Measurements from ENCODE around the gene SEC61B. TPM values are rescaled to one million over a fixed set of nuclear protein-coding genes. Genes with fewer than 3 reads are reported as not detected.
"Not testable (repeated sequence)": the region's sequence is repeated elsewhere in the genome, so short reads cannot be mapped to it uniquely, and the experiment has no call there.

The SEC61B gene
- polyA plus RNA-seq, 3 donors = 139 to 160 (median 151) TPM

DNA sequence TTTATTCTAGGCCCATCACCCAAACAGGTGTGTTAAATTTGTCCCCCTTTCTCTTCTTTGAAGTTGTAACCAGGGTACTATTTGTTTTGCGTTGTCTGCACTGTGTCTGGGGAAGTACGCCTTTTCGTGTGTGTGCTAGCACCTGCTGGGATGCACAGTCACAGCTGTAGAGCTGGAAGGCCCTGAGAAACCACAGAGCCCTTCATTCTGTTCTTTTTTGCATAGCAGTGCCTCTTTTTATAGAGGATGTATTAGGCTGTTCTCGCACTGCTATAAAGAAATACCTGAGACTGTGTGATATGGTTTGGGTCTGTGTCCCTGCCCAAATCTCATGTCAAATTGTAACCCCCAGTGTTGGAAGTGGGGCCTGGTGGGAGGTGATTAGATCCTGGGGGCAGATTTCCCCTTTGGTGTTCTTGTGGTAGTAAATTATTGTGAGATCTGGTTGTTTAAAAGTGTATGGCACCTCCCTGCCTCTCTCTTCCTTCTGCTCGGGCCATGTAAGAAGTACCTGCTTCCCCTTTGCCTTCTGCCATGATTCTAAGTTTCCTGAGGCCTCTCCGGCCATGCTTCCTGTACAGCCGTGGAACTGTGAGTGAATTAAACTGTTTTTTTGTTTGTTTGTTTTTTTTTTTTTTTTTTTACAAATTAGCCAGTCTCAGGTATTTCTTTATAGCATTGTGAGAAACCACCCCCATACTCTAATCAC is 14.0 kb downstream of the SEC61B start:
- DNase-seq (ENCODE audit: low read depth in 3 of 3, low spot score in 2 of 3) = no peak

DNA sequence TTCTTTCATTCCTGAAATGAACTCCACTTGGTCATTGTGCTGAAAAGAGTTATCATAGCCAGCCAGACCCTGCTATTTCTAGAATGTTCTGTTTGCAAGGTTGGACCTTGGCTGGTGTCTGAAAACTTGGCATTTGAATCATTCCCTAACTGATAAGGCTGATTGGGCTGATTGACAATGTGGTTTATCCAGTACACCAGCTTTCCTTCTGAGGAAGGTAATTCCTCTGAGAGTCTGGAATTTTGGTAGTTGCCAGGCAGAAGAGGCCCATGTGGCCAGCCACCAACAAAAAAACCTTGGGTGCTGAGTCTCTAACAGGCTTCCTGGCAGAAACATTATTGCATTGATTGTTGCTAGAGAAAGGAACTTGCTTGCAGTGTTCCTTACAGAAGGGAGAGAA is 15.3 kb downstream of the SEC61B start:
- no peak for DNase-seq (ENCODE audit: low read depth in 3 of 3, low spot score in 2 of 3)

DNA sequence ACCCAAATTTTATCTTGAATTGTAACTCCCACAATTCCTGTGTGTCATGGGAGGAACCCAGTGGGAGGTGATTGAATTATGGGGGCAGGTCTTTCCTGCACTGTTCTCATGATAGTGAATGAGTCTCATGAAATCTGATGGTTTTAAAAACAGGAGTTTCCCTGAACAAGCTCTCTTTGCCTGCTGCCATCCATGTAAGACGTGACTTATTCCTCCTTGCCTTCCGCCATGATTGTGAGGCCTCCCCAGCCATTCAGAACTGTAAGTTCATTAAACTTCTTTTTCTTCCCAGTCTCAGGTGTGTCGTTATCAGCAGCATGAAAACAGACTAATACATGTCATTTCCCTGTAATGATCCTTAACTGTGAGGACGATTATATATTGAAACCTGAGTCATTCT is 15.8 kb downstream of the SEC61B start:
- not testable (repeated sequence) for DNase-seq (ENCODE audit: low read depth in 3 of 3, low spot score in 2 of 3)

DNA sequence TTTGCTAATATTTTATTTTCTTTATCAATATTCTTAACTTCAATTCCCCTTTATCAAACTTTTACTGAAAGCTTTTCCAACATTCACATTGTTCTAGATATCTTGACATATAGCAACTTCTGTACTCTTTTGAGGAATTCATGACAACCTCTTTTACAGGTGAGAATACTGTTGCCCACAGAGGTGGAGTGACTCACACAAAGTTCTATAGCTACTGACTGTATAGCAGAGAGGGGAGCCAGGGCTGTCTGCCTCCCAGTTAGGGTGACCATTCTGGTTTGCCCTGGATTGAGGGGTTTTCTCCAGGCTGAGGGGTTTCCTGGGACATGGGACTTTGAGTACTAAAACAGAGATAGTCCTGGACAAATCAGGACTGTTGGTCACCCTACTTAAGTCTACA is 16.2 kb downstream of the SEC61B start:
- no peak for DNase-seq (ENCODE audit: low read depth in 3 of 3, low spot score in 2 of 3)

DNA sequence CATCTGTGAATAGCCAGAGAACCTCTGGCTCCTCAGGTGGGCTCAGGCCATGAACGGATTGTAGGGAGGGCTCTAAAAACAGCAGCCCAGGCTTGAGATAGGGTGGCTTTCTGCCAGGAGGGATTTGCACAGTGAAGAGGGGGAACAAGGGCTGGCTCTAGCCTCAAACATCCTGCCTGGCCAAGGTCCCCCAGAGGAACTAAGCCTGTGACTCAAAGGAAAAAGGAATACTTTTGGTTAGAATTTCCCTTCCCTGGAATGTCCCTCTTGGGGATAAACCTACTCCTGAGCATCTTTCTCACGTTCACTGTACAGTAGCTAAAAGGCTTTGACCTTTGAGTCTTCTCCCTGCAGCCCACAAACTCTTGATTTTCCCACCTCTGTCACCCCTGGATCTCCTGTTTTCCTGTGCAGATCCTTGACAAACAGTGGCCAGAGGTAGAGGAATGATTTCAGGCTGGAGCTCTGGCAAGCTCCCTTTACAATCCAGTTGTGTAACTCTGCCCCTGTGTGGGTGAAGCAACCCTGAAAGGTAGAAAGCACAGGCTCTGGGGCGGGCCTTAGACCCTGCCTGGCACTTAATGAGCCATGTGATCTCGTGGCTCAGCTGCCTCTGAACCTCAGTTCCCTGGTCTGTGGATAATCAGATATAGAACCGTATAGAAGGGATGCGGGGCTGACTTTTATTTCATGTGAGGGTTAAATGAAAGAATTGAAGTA is 17.4 kb downstream of the SEC61B start:
- DNase-seq (ENCODE audit: low read depth in 3 of 3, low spot score in 2 of 3) = no peak

DNA sequence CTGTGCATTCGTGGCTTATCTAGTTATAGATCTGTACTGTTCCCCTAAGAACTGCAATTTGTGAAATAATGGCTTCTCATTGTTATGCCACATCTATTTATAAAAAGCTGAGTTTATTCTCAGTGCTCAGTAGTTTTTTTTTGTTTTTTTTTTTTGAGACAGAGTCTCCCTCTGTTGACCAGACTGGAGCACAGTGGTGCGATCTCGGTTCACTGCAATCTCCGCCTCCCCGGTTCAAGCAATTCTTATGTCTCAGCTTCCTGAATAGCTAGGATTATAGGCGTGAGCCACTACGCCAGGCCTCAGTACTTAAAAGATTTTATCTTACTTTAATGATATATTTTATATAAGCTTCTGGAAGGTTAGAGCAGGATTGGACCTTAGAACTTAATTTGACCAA is 19.0 kb downstream of the SEC61B start:
- DNase-seq (ENCODE audit: low read depth in 3 of 3, low spot score in 2 of 3) = no peak

DNA sequence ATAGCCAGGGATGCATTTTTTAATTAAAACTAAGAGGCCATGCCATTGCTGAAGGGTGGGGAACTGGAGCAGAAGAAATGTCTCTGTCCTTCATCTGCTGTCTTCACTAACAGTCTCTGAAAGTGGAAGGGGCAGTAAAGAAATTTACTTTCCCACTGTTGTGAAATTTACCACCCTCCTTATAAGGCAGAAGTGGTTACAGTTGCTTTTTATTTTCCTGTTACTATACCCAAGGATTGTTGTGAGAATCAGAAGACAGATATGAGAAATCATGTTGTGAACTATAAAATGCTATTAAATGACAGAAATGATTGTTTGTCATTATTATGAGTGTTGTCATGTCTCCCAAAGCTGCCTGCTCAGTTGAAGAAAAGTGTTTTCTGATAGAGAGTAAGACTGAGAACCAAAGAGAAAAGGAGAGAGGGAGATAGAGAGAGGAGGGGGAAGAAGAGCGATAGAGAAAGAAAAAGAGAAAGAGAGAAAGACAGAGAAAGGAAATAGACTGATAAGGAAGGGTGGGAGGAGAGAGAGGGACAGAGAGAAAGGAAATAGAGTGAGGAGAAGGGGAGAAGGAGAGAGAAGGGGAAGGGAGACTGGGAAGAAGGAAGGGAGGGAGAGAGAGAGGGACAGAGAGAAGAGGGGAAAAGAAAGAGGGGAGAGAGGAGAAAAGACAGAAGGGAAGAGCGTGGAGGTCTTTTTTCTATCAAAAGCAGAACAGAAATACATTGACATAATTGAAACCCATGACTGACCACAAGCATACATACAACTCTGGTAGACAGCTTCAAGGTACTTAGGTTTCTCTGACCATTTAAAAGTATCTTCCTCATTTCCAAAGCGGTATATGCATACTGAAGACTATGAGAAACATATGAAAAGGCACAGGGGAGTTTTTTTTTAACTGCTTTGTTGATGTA is 22.5 kb downstream of the SEC61B start:
- no peak for DNase-seq (ENCODE audit: low read depth in 3 of 3, low spot score in 2 of 3)

DNA sequence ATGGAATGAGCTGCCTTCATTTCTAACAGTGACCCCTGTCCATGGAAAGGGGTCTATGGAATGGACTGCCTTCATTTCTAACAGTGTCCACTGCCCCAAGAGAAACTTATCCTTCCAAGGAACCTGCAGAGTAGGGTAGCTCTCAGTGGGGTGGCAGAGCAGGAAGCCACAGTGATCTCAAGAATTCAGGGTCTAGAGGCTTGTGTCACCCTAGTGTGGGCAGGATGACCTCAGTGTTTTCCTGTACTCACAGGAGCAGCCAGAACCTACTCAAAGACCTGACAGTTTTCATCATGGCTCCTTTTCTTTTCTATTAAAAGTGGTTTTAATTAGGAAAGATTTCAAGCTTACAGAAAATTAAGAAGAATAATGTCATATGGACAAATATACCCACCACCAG is 27.5 kb downstream of the SEC61B start:
- DNase-seq (ENCODE audit: low read depth in 3 of 3, low spot score in 2 of 3) = no peak

DNA sequence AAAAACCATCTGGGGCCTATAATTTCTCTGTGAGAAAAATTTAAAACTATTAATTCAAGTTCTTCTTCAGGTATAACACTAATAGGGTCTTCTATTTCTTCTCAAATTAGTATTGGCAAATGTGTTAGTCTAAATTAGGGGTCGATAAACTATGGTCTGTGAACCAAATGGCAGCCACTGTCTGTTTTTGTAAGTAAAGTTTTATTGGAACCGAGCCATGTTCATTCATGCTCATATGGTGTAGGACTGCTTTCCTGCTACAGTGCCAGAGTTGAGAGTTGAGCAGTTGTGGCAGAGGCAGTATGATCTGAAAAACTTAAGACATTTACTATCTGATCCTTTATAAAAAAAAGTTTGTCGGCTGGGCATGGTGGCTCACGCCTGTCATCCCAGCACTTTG is 29.1 kb downstream of the SEC61B start:
- DNase-seq (ENCODE audit: low read depth in 3 of 3, low spot score in 2 of 3) = no peak

DNA sequence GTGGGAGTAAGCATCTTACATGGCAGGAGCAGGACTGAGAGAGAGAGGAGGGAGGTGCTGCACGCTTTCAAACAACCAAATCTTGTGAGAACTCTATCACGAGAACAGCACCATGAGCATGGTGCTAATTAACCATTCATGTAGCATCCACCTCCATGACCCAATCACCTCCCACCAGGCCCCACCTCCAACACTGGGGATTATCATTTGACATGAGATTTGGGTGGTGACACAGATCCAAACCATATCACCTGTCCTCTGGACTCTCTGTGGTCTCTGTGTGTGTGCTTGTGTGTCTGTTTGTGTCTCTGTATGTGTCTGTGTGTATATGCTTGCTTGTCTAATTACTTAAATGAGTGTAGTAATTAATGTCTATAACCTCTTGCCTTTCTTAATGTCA is 31.1 kb downstream of the SEC61B start:
- DNase-seq (ENCODE audit: low read depth in 3 of 3, low spot score in 2 of 3) = no peak

DNA sequence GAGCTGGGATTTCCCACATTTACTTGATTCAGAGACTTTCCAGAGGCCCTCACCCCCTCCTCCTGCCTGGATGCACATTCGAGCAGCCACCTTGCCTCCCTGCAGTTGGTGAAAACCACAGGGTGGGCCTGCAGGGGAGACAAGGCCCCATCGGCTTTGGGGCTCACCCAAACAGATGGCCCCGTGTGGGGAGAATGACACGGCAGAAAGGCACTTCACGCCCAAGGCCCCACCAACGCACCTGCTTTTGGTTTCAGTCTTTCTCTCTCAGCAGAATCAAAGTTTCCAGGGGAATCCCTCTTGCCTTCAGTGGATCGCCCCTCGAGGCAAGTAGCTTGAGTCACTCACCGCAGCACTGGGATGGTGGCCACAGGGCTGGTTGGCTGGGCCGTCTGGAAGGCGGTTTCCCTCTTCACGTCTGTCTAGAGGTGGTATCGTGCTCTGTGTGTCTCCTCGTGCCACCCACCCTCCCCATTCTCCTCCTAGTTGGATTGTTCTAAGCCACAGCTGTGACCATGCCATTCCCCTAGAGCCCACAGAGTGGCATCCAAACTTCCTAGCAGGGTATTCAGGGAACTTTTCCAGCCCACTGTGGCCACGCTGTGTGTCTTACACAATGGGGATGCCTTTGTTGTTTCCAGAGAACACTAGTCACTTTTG is 31.8 kb downstream of the SEC61B start:
- DNase-seq (ENCODE audit: low read depth in 3 of 3, low spot score in 2 of 3) = no peak

DNA sequence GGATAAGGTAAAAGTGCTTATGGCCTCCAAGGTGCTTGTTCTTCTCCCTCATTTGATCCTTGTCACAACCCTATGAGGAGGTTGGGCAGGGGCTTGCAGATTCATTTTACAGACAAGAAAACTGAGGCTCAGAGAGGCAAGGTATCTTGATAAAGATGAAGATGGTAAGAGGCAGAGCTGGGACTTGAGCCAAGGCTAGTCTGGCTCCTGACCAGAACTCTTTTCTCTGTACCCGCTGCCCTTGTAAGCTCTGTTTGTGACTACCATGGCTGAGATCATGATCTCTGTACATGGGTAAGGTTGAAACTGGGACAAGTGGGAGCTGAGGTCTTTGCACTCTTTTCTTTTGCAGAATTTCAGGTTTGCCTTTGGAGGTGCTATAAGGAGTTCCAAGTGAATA is 33.6 kb downstream of the SEC61B start:
- no peak for DNase-seq (ENCODE audit: low read depth in 3 of 3, low spot score in 2 of 3)

DNA sequence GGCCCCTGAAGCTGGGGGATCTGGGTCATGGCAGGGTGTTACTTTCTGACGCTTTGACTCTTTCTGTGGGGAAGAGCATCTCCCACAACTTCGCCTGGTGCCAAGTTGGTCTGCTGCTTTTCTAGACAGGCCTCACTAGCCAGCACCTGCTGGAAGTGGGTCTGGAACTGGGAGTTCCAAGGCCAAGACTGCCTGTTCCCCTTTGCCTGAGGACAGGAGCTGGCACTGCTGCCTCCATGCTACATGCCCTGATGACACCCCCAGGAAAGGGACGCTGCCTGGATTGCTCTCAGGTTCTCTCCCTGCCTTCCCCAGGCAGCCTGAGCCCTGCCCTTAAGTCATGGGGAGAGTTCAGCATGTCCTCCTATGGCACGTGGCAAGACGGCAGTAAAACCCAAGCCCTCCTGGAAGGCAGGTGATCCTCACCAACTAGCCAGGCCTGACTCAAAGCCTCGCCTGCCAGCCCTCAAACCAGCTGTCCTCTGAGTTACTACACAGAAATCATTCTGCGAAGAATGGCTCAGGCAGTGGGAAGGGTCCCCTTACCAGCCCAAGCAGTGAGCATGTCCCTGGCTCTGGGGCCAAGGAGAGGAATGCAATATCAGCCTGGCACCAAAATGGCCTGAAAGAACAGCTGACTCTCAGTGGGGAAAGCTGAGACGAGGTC is 35.8 kb downstream of the SEC61B start:
- no peak for DNase-seq (ENCODE audit: low read depth in 3 of 3, low spot score in 2 of 3)

DNA sequence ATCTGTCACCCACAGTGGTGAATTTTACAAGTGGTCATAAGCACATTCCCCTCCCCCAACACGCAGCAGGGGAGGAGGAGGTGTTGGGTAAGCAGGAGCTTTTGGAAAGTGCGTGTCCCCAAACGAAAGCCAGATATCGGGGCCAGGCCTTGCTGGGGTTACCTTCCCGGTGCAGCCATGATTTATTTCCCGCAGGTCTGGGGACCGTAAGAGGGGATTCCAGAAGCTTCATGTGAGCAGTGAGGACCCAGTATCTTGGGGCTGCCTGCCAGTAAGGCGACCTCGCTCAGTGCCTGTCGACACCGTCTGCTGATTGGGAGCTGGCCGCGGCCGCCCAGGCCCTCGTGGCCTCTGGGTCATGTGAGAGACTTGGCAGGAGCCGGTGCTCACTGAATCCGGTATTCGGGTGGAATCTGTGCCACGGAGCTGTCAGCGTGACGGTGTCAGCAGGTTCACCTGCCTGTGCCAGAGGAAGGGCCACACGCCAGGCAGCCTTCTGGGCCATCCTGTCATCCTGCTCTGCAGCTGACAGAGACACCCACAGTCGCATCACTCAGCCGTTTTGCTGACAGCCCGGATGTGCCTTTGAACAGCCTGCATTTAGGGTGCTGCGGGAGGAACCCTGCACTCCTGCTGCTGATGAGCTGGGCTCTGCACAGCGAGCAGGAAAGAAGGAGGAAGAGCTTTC is 37.3 kb downstream of the SEC61B start:
- no peak for DNase-seq (ENCODE audit: low read depth in 3 of 3, low spot score in 2 of 3)

DNA sequence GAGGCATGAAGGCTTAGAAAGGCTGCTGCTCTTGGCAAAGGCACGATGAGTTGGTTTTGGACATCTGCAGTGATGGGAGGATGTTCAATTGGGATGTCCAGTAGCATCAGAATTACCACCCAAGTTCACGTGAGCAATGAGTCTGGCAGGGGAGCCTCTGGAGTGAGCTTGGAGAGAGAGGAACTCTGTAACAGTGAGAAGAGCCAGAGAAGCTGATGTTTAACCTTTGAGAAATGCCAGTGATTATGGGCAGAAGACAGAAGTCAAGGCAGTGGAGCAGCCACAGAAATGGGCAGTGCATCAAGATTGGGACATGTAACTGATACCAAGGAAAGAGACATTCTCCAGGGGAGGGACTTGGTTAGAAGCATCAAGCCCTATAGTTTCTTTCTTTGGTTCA is 39.8 kb downstream of the SEC61B start:
- DNase-seq (ENCODE audit: low read depth in 3 of 3, low spot score in 2 of 3) = no peak

DNA sequence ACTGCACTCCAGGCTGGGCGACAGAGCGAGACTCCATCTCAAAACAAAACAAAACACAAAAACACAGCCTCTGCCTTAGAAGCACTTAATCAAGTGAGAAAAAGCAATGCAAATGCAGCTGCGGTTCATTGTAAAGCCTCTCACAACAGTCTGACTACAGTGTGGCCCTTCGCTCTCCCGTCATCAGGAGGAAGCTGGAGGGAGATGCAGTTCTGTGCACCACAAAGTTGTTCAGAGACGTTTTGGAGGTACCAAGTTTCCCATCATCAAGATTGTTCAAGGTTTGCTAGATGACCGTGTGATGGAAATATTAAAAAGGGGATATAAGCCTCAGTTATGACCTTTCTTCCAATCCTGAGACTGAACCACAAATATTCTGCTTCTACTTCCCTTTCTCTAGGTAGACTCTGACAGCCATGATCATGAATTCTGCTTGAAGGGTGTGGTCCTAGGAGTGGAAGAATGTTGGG is 40.9 kb downstream of the SEC61B start:
- DNase-seq (ENCODE audit: low read depth in 3 of 3, low spot score in 2 of 3) = no peak

DNA sequence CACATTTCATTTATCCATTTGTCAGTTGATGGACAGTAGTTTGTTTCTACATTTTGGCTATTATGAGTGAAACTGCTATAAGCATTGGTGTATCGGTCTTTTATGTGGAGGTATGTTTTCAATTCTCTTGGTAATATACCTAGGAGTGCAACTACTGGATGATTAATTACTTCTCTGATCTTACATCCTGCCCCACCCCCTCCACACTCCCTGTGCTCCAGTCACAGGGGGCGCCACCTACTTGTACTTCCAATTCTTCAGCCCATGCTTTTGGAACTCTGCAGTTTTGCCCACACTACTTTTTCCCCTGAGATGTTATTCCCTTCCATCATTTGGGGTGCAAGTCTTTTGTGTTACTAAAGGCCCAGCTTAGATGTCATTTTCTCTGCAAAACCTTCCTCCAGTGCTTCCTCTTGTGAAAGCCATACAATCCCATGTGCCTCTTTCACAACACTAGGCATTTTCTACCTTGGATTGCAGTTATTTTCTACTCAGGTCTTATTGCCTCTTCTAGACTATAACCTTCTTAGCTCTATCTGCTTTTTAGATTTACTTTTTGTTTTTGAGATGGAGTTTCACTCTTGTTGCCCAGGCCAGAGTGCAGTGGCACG is 42.1 kb downstream of the SEC61B start:
- DNase-seq (ENCODE audit: low read depth in 3 of 3, low spot score in 2 of 3) = no peak

DNA sequence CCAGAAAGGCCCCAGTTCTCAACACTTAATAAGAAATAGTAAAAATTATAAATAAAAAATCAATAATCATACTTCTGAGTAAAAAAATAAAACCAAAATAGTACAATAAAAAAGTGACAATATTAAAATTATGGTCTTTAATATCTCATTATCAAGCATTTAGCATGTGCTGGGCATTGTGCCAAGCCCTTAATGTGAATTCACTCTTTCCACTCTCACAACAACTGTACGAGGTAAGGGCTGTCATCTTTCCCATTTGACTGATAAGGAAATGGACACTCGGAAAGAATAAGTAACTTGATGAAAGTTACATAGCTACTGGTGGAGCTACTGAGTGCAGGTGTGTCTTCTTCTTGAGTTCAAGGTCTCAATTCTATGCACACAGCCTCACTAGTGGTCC is 43.6 kb downstream of the SEC61B start:
- DNase-seq (ENCODE audit: low read depth in 3 of 3, low spot score in 2 of 3) = no peak
